Erythroblast (primary cell): ENCODE results near the gene BTBD1.

Experiments
- GATA1 ChIP-seq: IDR thresholded peaks from 2 replicates; pipeline ENCODE4 v1.6.1; 2011; ENCODE audit warnings: low read depth, mild to moderate bottlenecking, control low read depth, low read length, moderate library complexity
- POLR2A ChIP-seq: IDR thresholded peaks from 2 replicates; pipeline ENCODE4 v1.6.1; 2011; ENCODE audit warnings: mild to moderate bottlenecking, low read length

GRCh38 chr15:82995938-82996337, 71.1 kb downstream of the BTBD1 start:
- TF ChIP-seq POLR2A (no peak), GATA1 (no peak)
